ENCODE results near the gene THAP7.
"Not testable (repeated sequence)": the region's sequence is repeated elsewhere in the genome, so short reads cannot be mapped to it uniquely, and the experiment has no call there.

The THAP7 gene

DNA sequence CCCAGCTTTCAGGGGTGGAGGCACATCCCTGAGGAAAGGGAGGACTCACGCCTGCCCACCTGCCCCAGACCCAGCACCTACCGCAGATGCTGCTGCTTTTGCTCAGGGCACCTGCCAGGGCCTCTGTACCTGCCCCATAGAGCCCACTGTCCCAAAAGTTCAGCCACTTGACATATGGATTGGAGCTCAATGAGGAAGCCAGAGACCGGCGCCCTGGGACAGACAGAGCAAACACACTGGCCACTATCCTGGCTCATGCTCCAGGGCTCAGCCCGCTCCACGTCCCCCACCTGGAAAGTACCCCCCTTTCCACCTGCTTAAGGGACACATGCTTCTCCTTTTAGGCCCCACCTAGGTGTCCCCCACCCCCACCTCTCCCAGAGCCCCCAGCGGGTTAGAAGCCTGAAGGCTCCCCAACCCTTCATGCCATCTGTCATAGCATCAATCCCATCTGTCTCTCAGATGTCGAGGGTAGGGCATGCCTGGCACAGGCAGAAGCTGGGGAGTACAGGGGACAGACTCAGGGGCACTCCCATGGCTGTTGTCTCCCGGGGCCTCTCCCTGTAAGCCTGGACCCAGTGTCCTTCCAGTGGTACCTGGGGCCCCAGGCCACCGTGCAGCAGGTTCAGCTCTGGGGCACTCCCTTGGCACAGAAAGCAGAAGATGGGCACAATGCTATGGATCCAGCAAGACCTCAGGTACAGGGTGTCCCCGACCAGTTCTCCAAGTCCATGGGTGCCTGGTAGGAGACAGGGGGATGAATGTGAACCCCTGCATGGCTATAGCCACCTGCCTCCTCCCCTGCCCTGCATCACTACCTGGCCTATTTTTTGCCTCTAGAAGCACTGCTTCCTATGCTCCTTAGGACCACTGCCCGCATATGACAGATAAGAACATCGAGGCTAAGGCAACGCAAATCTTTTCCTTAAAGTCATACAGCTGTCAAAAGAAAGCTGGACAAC is 10.8 kb upstream of the THAP7 start:
- DNase-seq: no peak

DNA sequence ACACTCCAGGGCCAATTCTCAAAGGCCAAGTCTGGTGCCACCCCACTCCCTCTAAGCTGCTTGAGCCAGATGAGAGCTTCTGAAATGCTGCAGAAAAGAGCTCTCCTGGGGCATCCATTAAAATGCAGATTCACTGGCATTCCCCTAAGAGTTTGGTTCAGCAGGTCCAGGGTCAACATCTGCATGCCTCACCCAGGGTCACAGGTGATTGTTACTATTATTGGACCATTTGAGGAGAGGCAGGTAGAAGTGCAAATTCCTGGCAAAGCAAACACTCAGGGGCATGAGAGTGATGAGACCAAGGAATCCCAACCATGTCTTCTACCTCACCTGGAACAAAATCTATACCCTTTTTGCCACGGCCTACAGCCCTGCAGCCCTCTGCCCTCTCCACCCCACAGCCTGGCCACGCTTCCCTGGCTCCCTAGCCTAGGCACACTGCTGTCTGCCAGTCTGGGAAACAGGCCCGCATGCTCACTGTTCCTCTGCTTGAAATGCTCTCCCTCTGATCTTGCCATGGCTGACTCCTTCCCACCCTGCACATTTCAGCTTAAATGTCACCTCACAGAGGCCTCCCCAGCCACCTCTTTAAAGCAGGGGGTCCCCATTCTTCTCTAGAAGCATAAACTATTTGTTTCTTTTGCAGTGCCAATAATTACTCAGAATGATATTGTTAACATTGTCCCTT is 8.7 kb upstream of the THAP7 start:
- DNase-seq: no peak

DNA sequence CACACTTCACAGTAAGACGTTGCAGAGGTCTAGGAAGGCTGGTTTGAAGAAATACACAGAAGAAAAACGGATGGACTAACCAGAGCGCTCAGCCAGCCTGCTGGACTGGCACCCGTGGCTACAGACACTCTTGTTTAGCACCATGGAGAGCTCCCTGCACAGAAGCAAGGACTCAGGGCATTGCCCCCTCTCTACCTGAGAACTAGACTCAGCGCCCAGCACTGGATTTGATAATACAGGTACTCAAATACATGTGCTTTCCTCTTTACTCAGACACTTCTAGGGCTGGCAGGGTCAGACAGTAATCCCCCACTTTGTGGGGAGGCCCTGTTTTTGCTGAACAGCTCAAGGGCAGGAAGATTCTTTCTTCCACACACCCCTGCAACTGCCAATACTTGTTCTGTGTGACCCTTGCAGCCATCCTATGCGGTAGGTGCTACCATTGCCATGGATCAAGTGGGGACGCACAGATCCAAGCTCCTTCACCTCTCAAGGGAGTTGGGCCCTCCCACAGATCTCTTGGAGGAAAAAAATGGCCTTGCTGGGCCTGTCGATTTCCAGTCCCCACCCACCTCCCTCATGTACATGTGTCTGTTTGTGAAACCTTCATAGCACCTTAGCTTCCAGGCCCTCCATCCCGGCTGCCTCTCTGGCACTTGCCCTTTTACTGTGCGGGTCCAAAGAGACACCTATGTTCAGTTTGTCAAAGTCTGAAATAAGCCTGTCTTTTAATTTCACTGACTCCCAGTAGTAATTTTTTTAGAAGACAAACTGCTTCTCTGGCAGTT is 7.9 kb upstream of the THAP7 start:
- DNase-seq: peak; percentile 26

DNA sequence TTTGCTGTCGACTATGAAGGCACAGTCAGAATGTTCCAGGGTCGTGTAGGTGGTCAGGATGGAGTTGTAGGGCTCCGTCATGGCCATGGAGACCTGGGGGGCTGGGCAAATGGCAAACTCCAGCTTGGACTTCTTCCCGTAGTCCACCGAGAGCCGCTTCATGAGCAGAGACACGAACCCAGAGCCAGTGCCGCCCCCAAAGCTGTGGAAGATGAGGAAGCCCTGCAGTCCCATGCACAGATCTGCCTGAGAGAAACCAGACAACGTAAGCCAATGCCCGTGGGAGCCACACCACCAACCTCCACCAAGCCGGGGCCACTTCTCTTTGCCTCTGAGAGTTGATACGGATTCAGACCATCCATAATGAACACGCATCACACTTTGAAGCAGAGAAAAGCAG is 7.3 kb upstream of the THAP7 start:
- DNase-seq: not testable (repeated sequence)

DNA sequence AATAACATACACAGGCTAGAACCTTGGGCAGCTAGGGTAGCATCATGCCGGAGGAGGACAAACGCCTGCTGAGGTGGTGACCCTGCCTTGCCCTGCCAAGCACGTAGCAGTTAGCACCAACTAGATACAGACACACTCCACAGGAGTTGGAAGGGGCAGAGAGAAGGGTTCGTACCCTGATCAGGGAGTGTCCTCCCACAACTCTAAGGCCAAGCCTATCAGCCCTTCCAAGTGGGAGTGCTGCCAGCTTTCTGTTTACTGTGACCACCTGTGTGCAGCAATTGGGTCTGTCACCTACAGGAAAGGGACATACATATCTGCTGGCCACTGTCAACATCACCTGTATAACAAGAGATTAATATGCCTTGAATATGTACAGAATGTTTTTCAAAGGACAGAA is 1.9 kb upstream of the THAP7 start:
- no peak for DNase-seq

DNA sequence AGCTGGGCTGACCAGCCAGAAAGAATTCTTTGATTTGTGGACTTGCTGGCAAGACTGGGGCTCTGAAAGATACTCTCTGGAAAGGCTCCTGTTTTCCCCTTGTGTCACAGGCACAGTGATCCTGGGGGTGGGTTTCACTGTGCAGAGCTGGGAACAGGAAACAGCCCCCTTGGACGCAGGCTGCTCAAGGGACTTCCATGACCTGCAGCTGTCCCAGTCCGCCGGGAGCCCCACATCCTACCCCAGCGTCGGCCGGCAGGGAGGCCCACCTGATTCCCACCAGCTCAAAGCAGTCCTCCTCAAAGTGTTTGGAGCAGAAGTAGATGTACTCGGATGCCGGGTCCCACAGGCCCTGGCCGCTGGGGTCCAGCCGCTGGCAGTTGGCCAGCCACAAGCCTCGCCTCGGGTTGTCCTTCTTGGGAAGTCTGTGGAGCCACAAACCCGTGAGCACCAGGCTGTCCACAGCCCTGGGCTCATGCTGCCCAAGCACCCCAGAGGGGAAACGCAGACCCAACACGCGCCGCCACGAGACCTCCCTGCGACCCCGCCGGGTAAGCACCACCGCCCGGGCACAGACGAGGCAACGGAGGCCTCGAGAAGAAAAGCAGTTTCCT is 824 bp downstream of the THAP7 start:
- DNase-seq: no peak

DNA sequence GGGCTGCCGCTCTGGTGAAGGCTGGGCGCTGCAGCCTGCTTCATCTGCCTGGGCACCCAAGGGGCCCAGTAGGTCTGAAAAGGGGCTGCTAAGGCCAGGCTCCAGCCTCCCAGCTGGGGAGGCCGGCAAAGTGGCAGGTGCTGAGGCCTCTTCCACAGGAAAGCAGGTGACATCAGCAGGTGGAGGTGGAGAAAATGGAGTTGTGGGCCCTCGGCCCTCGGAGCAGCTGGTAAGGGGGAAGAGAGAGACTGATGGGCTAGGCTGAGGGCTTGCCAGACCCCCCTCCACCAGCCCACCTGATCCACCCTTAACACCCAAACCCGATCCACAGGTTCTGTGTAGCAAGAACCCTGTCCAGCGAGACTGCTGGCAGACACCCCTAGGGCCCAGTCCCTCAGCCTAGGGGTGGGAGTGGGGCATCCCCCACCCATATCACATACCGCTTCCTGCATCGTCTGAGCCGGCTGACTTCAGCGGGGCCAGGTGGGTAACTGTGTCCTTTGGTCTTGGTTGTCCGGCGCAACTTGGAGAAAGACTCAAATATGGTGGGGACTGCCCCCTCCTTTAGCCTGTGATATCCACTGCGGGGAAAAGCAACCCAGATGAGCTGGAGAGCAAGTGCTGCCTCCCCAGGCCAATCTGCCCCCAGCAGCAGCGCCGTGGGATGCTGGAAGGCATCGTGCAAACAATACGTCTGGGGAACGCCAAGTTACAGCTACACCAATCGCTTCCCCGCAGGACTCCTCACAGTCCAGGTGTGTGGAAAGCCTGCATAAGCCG is 1.5 kb downstream of the THAP7 start:
- DNase-seq: peak; percentile 24

DNA sequence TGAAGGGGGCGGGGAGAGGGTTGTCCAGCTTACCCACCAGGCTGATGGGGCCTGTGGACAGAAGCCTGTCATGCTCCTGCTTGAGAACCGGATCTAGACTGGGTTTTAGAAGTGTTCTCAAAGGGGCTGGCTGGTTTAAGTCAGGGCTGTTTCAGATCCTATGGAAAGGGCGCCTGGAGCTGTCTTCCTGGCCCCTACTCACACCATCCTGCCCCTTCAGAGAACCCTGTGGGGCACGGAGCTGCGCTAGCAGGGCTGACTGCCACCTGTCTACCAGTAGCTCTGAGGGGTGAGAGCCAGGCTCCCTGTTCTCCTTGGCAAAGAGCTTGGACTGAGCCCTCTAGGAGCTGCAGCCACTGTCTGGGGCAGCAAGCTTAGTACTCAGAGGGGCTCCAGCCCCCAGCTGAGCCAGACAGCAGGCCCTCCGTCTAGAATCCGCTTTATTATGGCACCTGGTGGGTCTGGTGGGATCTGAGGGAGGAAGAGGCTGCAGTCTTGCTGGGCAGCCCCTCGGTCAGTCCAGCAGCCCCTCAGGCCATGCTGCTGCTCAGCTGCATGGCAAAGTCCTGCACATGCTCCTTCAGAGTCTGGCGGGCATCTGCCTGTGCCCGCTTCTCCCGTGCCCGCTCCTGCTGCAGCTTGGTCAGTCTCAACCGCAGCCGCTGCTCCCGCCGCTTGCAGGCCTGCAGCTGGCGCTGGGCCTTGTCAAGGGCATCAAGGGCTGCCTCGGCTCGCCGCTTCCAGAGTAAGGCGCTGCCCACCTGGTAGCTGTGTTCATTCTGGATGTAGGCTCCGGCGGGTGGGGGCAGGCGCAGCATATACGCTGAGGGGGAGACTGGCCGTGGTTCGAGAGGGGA is 2.3 kb downstream of the THAP7 start:
- DNase-seq: no peak

DNA sequence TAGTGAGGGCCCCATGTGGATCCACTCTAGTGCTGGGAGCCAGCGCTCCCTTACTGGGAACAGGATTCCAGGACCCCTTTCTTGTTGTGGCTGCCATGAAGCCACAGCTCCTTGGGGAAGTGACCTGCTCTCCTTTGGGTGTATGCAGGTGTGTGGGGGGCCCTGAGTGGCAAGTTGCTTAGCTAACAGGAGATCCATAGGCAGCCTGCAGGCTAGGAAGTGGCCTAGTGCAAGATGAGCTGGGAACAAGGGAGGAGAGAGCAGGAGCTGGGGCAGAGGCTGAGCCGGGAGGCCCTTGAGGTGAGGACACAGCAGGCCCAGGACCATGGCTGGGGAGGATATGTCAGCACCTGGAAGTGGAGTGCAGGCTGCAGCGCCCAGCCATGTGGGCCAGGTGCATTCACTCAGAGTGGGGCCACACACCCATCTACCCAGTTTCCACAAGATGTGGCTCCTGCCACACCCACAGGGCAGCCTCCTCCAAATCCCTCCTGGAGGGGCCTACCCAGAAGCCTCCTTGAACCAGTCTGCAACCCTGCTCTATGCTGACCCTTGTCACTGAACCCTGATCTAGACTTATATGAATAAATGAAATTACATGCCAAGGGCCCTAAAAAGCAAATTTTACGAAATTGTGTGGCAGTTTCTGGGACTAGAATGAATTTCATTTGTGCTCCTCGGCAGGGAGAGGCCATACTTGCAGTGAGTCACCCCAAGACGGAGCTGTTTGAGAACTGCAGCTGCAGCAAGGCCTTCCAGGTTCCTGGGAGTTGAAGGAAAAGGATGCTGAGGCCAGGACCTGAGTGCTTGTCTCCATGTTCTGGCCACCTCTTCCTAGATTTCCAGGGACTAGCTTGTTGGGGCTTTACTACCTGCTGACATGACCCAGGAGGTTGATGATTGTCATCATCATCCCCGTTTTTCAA is 3.2 kb downstream of the THAP7 start:
- DNase-seq: peak; percentile 23

DNA sequence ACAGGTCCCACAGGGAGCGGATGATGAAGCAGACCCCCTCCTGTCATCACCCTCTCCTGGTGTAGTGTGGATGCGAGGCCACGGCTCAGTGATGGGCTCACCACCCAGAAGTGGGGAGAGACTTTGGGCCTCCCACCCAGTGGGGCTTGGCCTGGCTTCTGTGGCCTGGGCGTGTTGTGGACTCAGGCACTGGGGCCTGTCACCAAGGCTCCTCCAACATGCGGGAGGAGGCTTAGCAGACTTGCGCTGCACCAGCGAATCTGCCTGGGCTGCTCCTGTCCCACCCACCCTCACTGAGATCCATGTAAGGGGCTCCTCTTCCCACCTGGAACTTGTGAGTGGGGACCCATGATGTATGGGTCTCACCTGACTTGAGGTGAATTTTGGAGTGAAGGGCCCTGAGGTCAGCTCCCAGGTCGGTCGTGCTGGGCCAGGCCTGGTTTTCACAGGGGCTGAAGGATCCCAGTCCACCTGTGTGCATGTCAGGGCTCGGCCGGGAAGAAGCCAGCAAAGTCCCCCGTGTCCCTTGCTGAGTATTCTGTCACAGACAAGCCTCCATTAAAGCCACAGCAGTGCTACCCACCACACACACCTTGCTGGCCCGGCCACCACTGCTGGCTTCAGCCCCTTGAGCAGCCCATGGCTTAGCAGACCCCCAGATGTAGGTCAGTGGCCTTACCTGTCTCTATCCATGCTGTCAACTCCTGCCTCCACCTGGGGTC is 4.2 kb downstream of the THAP7 start:
- DNase-seq: peak; percentile 17

DNA sequence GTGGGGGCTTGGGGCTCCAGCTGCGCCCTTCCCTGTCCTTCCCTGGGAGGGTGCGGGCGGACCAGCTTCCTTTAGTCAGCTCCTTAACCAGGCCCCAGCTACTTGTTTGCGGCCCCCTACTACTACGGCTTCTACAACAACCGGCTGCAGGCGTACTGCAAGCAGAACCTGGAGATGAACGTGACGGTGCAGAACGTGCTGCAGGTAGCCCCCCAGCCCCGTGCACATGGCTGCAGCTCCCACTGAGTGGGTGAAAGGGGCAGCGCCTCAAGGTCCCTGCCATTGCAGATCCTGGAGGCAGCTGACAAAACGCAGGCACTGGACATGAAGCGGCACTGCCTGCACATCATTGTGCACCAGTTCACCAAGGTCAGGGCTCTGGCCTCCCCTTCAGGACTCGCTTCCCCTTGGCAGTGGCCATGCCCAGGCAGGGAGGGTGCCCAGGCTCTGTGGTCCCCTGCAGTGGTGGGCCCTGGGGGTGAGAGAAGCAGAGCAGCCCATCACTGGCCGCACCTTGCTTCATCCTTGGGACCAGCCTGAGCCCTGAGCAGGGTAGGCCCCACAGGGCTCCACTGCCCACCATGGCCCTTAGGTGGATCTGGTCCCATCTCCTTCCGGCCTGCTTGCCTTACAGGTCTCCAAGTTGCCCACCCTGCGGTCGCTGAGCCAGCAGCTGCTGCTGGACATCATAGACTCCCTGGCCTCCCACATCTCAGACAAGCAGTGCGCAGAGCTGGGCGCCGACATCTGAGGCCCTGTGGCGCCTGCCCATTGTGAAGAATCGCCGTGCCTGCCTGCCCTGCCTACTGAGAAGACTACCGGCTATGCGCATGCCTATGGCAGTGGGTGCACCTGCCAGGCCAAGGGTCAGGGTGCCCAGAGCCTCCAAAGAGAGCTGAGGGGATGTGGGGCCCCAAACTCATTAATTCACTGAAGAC is 5.1 kb downstream of the THAP7 start:
- DNase-seq: no peak

DNA sequence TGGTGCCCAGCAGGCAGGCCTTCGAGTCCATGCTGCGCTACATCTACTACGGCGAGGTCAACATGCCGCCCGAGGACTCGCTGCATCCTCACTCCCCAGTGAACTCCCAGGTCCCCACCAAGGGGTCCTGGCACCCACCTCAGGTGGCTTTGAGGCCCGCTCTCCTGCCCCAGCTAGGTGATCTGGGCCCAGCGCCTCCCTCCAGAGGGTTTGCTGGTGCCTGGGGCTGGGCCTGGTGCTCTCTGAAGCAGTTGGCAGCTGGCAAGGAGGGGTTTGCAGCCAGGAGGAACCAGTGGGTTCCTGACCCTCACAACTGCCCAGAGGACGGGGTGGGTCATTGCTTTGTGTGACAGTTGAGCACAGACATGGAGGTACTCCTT is 5.9 kb downstream of the THAP7 start:
- no peak for DNase-seq

DNA sequence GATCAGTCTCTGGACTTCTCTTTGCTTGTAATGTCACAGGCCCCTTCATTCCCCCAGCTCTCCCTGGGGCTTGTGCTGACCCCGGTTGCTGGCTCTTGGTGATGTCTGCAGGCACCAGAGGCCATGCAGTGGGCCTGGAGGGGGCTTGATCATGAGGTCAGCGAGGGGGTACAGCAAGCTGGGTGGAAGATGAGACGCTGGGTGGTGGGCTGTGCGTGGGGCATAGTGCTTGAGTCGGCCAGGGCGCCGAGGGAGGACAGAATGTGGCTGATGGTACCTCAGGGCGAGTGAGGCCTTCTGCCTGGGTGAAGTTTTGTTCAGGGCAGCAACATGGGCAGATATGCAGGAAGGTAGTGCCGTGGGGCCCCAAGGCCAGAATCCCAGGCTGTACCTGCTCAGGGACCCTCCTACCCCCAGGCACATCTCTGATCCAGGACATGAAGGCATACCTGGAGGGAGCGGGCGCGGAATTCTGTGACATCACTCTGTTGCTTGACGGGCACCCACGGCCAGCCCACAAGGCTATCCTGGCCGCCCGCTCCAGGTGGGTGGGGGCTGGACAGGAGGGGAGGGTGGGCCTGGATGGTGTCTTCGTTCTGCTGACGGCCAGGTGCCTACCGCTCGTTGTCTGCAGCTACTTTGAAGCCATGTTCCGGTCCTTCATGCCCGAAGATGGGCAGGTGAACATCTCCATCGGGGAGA is 6.4 kb downstream of the THAP7 start:
- DNase-seq: no peak

DNA sequence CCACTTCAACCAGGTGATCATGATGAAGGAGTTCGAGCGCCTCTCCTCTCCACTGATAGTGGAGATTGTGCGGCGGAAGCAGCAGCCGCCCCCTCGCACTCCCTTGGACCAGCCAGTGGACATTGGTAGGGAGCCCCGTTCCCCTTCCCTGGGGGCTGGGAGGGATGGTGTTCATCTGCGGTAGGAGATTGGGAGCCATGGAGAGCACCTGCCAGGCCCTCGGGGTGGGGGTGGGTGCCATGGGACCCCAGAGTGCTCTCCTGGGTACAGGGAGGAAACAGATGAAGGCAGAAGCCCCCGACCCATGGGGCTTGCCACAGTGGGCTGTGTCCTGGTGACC is 7.0 kb downstream of the THAP7 start:
- no peak for DNase-seq

DNA sequence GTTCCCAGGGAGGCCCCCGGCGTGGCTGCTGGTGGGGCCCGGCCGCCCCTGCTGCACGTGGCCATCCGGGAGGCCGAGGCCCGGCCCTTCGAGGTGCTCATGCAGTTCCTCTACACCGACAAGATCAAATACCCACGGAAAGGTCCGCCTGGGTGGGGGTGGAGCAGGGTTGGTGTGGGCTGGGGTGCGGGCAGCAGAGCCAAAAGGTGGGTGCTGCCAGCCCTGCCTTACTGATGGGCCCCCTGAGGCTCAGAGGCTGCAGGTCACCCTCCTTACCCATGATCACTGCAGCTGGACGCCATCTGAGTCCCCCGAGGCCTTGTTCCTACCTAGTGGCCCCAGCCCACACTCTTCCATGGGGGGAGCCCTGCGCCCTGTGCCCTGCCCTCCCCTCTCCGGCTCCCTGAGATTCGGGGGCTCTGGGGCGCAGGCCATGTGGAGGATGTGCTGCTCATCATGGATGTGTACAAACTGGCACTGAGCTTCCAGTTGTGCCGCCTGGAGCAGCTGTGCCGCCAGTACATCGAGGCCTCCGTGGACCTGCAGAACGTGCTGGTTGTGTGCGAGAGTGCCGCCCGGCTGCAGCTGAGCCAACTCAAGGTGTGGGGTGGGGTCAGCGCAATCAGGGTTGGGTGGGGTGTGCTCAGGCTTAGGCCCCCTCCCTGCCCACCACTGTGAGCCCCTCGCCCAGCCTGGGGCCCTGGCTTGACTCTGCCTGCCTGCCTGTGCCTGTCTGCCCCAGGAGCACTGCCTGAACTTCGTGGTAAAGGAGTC is 7.6 kb downstream of the THAP7 start:
- no peak for DNase-seq

DNA sequence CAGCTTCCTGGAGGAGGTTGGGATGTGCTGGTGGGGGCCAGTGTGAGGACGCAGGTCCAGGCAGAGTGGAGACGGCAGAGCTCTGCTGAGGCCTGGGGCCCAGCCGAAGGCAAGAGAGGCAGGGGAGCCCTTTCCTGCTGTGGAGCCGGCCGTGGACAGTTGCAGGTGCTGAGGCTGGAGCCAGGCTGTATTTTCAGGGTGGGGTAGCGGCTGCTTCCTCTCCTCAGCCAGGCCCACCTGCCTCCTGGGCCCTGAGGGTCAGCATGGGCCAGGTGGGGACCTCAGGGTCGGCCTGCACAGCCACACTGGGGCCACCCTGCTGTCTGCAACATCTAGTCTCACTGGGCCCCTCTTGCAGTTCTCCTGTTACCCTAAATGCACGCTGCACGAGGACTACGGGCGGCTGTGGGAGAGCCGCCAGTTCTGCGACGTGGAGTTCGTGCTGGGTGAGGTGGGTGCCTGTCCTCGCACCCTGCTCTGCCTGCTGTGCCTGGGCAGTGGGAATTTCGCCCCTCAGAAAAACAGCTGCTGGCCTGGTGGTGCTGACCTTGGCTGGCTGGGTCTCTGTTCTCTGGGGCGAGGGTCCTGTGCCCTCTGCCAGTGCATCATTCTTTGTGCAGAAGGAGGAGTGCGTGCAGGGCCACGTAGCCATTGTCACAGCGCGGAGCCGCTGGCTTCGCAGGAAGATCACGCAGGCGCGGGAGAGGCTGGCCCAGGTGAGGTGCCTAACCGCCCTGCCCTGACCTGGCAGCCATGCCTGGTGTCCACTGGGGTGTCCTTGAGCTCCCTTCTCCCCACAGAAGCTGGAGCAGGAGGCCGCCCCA is 8.4 kb downstream of the THAP7 start:
- no peak for DNase-seq

All from stimulated activated CD4-positive, alpha-beta T cell treated with anti-CD3 and anti-CD28 coated beads, Interleukin-15, amount 100 ng/mL, for 24 hours (primary cell).